Activated CD4-positive, alpha-beta T cell treated with anti-CD3 and anti-CD28 coated beads for 36 hours (primary cell): ENCODE data around the gene PSAP. TPM values are rescaled to one million over a fixed set of nuclear protein-coding genes. Genes with fewer than 3 reads are reported as not detected.
"Not testable (repeated sequence)": the region's sequence is repeated elsewhere in the genome, so short reads cannot be mapped to it uniquely, and the experiment has no call there.

Experiments used
- ATAC-seq: fragments of 200-7000 bp; cut with Tn5 transposase; one replicate; pipeline ENCODE4 v1.10.0; 2021; ENCODE audit warnings: mild to moderate bottlenecking, moderate library complexity
- CTCF ChIA-PET: fragments of 350-600 bp; sonication (Branson Sonifier 250); formaldehyde crosslinking; loops from one replicate; lab custom pipeline; 2021; ENCODE audit warnings: antibody characterized with exemption; lab: Charles Lee
- POLR2A ChIA-PET: fragments of 350-600 bp; sonication (Branson Sonifier 250); formaldehyde crosslinking; loops from one replicate; lab custom pipeline; 2021; ENCODE audit warnings: antibody characterized with exemption, inconsistent platforms; lab: Charles Lee
- DNase-seq: peaks from one replicate; pipeline ENCODE4 v3.0.0-alpha.2; 2020
- H3K27ac Mint-ChIP-seq: one replicate; pipeline ENCODE4 v1.8.0; 2021; ENCODE audit warnings: mixed read lengths
- H3K27me3 Mint-ChIP-seq: one replicate; pipeline ENCODE4 v1.8.0; 2021; ENCODE audit warnings: mixed read lengths
- H3K36me3 Mint-ChIP-seq: one replicate; pipeline ENCODE4 v1.8.0; 2021; ENCODE audit warnings: low read depth, mixed read lengths
- H3K4me1 Mint-ChIP-seq: one replicate; pipeline ENCODE4 v1.8.0; 2021; ENCODE audit warnings: mixed read lengths
- H3K4me3 Mint-ChIP-seq: one replicate; pipeline ENCODE4 v1.8.0; 2021; ENCODE audit warnings: mild to moderate bottlenecking, moderate library complexity, mixed read lengths
- H3K9me3 Mint-ChIP-seq: one replicate; pipeline ENCODE4 v1.8.0; 2021; ENCODE audit warnings: low read depth, mixed read lengths
- intact Hi-C, 2 experiments: fragments of 100-400 bp; cut with DNase I in 1 of 2; cut with micrococcal nuclease in 1 of 2; formaldehyde crosslinking; loops; one replicate each; pipeline versions ENCODE4 v1.14.2 to v1.15.1; 2022 to 2024; cut with DNase I, micrococcal nuclease
- total RNA-seq, 2 experiments: library from RNA; stranded (reverse); gene quantifications; one replicate each; pipeline ENCODE4 v1.2.3, GENCODE V29; 2021

Gene PSAP
- total RNA-seq, 2 experiments from 2014 or later, result 100 to 109 TPM

GRCh38 chr10:71873582-71874211, 22.6 kb upstream of the PSAP start:
- intact Hi-C loops, result no loop called here
- H3K27me3 Mint-ChIP-seq, result no peaks in the 10 kb centered on the region
- CTCF ChIA-PET, result interaction anchor here (0.7 to 1.0 kb wide), 3 partner anchors 13 to 1753 kb away, joined by 3 read pairs; no protein-coding TSS in a partner anchor

GRCh38 chr10:71869601-71870000, 18.6 kb upstream of the PSAP start:
- intact Hi-C loops, H3K27me3 Mint-ChIP-seq, ATAC-seq, H3K36me3 Mint-ChIP-seq, DNase-seq, H3K9me3 Mint-ChIP-seq, H3K4me1 Mint-ChIP-seq, CTCF ChIA-PET, H3K27ac Mint-ChIP-seq, H3K4me3 Mint-ChIP-seq, POLR2A ChIA-PET: not testable (repeated sequence)

More at GRCh38 chr10:71873582-71874211, 22.6 kb upstream of the PSAP start:
- Mint-ChIP-seq H3K36me3 (no peaks in the 10 kb centered on the region), H3K4me1 (peaks cover 16% of the 10 kb centered on the region), H3K27ac (no peak overlapping the region), H3K4me3 (no peak overlapping the region), H3K9me3 (no peaks in the 10 kb centered on the region)
- ATAC-seq (no peak), DNase-seq (no peak)
- POLR2A ChIA-PET, result interaction anchor here (0.6 kb wide), 1 partner anchor 15 kb away, joined by 3 read pairs; no protein-coding TSS in a partner anchor

GRCh38 chr10:71868192-71868697, 17.2 kb upstream of the PSAP start:
- DNase-seq (peak; percentile 24), ATAC-seq (peak; percentile 35)
- H3K4me1 Mint-ChIP-seq, result peaks cover 7% of the 10 kb centered on the region
- ChIA-PET POLR2A (no interaction called here), CTCF (interaction anchor here (0.8 kb wide), 1 partner anchor 28 kb away, joined by 3 read pairs; no protein-coding TSS in a partner anchor)
- no peaks in the 10 kb centered on the region for H3K9me3 Mint-ChIP-seq
- no peak overlapping the region for H3K27ac Mint-ChIP-seq
- peaks cover 2% of the 10 kb centered on the region for H3K27me3 Mint-ChIP-seq
- H3K36me3 Mint-ChIP-seq, result no peaks in the 10 kb centered on the region
- intact Hi-C loops, result no loop called here
- H3K4me3 Mint-ChIP-seq, result no peak overlapping the region

- Mint-ChIP-seq H3K9me3 (no peaks in the 10 kb centered on the region), H3K4me1 (peaks cover 3% of the 10 kb centered on the region), H3K27ac (no peak overlapping the region), H3K36me3 (no peaks in the 10 kb centered on the region), H3K27me3 (peaks cover 2% of the 10 kb centered on the region), H3K4me3 (no peak overlapping the region)
- ChIA-PET CTCF (no interaction called here), POLR2A (no interaction called here)
- intact Hi-C loops, result no loop called here
- DNase-seq, result no peak
- ATAC-seq, result no peak
These were observed 14.6 kb upstream of the PSAP start for GRCh38 chr10:71865561-71866041.

GRCh38 chr10:71864911-71865361, 13.9 kb upstream of the PSAP start:
- POLR2A ChIA-PET, result interaction anchor here (0.7 kb wide), 1 partner anchor 223 kb away, joined by 3 read pairs; the partner anchor contains the start of gene SPOCK2
- Mint-ChIP-seq H3K4me3 (no peak overlapping the region), H3K27ac (no peak overlapping the region), H3K36me3 (no peaks in the 10 kb centered on the region), H3K27me3 (peaks cover 2% of the 10 kb centered on the region), H3K9me3 (no peaks in the 10 kb centered on the region), H3K4me1 (peaks cover 8% of the 10 kb centered on the region)
- CTCF ChIA-PET, result interaction anchor here (0.8 to 1.3 kb wide), 2 partner anchors 31 to 157 kb away, joined by 5 to 8 read pairs; no protein-coding TSS in a partner anchor
- DNase-seq (peak; percentile 30), ATAC-seq (no peak)
- intact Hi-C loops, result no loop called here

DNA sequence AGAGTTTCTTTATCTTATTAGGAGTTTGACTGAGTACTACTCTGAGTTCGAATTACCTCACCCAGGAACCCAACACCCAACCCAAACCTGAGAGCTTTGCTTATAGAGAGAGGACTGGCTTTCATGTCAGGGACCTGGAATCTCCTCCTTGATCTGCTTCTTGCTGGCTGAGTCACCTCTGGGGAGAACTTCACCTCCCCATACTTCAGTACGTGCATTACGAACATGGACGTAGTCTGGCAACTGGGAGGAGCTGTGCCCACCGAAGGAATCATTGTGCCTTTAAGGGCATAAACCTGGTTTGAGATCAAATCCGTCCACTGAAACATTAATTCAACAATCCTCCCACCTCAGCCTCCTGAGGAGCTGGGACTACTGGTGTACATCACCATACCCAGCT, 12.2 kb upstream of the PSAP start:
- Mint-ChIP-seq H3K36me3 (no peaks in the 10 kb centered on the region), H3K27ac (no peak overlapping the region), H3K27me3 (peaks cover 2% of the 10 kb centered on the region), H3K4me1 (peaks cover 8% of the 10 kb centered on the region), H3K9me3 (no peaks in the 10 kb centered on the region), H3K4me3 (no peak overlapping the region)
- intact Hi-C loops, result no loop called here
- CTCF ChIA-PET, result interaction anchor here (0.6 to 0.7 kb wide), 2 partner anchors 10 to 36 kb away, joined by 3 read pairs; no protein-coding TSS in a partner anchor
- ATAC-seq (no peak), DNase-seq (no peak)
- POLR2A ChIA-PET, result no interaction called here

GRCh38 chr10:71860243-71861029, 9.4 kb upstream of the PSAP start:
- ATAC-seq (peak; percentile 93), DNase-seq (peak; percentile 72)
- Mint-ChIP-seq H3K27me3 (no peaks in the 10 kb centered on the region), H3K4me1 (peaks cover 8% of the 10 kb centered on the region), H3K36me3 (no peaks in the 10 kb centered on the region), H3K4me3 (no peak overlapping the region), H3K9me3 (no peaks in the 10 kb centered on the region), H3K27ac (peak overlapping the region; percentile 74)
- intact Hi-C loops, result no loop called here
- POLR2A ChIA-PET, result interaction anchor here (1.8 kb wide), 1 partner anchor 9 kb away, joined by 9 read pairs; the partner anchor contains the start of gene PSAP
- CTCF ChIA-PET, result interaction anchor here (0.7 to 0.9 kb wide), 4 partner anchors 9 to 445 kb away, joined by 3 to 4 read pairs (median 3); partner anchors contain the start of gene PSAP

DNA sequence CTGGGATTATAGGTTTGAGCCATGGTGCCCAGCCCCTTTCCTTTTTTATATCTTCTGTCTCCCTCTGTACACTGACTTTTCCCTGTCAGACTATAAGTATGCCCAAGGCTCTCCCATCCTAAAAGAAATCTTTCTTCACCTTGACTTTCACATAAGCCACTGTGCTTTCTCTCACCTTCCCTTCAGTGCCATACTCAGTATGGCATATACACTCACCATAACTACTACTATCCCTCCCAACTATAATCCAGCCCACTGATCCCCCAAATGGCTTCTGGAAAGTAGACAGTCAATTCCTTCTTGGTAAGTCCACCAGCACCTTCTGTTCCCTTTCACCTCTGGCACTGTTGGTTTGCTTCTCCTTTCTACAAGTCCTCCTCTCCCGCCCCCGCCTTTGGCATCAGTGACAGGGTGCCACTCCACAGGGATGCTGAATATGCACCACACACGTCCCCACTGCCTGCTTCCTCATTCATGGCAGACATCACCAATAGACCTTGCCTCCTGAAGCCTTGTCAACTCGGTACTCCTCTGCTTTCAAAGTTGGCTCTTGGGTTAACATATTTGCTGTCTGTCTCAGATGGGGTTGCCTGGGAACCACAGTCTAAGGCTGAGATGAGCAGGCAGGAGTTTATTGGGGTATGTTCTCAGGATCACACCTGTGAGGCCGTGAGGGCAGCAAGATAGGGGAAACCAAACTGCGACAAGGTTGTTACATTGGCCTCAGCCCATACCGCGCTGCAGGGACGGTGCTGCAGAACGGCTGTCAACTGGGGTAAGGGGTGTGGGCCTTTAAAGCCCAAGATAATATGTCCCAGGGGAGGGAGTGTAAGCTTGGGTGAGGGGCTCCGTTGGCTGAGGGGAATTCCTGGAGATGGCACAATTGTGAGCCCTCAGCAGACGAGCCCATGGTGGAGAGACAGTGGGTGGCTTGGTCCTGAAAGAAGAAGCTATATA, 7.2 kb upstream of the PSAP start:
- Mint-ChIP-seq H3K27me3 (no peaks in the 10 kb centered on the region), H3K27ac (no peak overlapping the region), H3K4me1 (peaks cover 5% of the 10 kb centered on the region), H3K36me3 (no peaks in the 10 kb centered on the region), H3K4me3 (no peak overlapping the region), H3K9me3 (no peaks in the 10 kb centered on the region)
- intact Hi-C loops, result no loop called here
- CTCF ChIA-PET, result no interaction called here
- POLR2A ChIA-PET, result interaction anchor here (0.6 kb wide), 1 partner anchor 15 kb away, joined by 3 read pairs; no protein-coding TSS in a partner anchor
- DNase-seq (no peak), ATAC-seq (no peak)

DNA sequence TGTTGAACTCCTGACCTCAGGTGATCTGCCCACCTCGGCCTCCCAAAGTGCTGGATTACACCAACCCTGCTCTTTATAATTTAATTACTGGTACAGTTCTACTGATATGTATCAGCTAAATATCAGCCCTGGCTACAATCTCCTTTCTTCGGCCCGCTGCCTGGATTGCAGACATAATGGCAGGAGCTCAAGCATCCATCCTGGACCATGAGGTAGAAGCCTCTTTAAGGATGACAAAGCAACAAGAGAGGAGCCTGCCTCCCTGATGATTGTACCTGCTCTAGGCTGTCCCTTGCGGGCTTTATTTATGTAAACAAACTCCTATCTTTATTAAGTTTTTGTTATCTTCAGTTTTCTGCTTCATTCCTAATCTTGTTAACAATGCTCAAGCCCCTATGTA, 5.6 kb upstream of the PSAP start:
- Mint-ChIP-seq H3K27ac (no peak overlapping the region), H3K4me3 (no peak overlapping the region)

GRCh38 chr10:71854031-71854430, 3.0 kb upstream of the PSAP start:
- H3K9me3 Mint-ChIP-seq, result no peaks in the 10 kb centered on the region
- CTCF ChIA-PET, result interaction anchor here (1.1 kb wide), 1 partner anchor 531 kb away, joined by 3 read pairs; no protein-coding TSS in a partner anchor
- POLR2A ChIA-PET, result interaction anchor here (0.7 kb wide), 1 partner anchor 25 kb away, joined by 3 read pairs; no protein-coding TSS in a partner anchor

More for the DNA sequence above, 5.6 kb upstream of the PSAP start:
- POLR2A ChIA-PET, result no interaction called here
- CTCF ChIA-PET, result interaction anchor here (0.6 kb wide), 1 partner anchor 118 kb away, joined by 3 read pairs; no protein-coding TSS in a partner anchor
- Mint-ChIP-seq H3K27me3 (no peaks in the 10 kb centered on the region), H3K36me3 (no peaks in the 10 kb centered on the region), H3K9me3 (no peaks in the 10 kb centered on the region), H3K4me1 (peaks cover 10% of the 10 kb centered on the region)
- ATAC-seq (no peak), DNase-seq (no peak)
- intact Hi-C loops, result no loop called here

More at GRCh38 chr10:71854031-71854430, 3.0 kb upstream of the PSAP start:
- intact Hi-C loops, result loop anchor here (5.0 kb wide), 2 partner anchors 33 to 1682 kb away; partner anchors contain the start of gene SAR1A (in 1 of the 2)
- no peak overlapping the region for H3K4me3 Mint-ChIP-seq
- H3K27ac Mint-ChIP-seq, result no peak overlapping the region
- no peak for ATAC-seq
- no peaks in the 10 kb centered on the region for H3K36me3 Mint-ChIP-seq
- DNase-seq, result no peak
- H3K27me3 Mint-ChIP-seq, result no peaks in the 10 kb centered on the region
- H3K4me1 Mint-ChIP-seq, result peaks cover 23% of the 10 kb centered on the region
